GM19043 (cell line): Measurements from ENCODE around the gene TAS2R30.

Source experiments
- ATAC-seq: cut with Tn5 transposase; IDR thresholded peaks from one replicate; pipeline ENCODE4 v1.9.1; 2021; ENCODE audit warnings: low read depth; ENCODE audit not compliant: unreplicated experiment

The TAS2R30 gene

GRCh38 chr12:11134305-11134704 lies at the start of gene TAS2R30:
Gene TAS2R30, minus strand, starts transcription at chr12:11134644. Its CDS starts 400 bp downstream, at chr12:11134244.
- ATAC-seq: no peak

GRCh38 chr12:11183011-11183410 lies 48.6 kb upstream of the TAS2R30 start:
- ATAC-seq: no peak

GRCh38 chr12:11182529-11182928 lies 48.1 kb upstream of the TAS2R30 start:
- no peak for ATAC-seq

GRCh38 chr12:11178250-11178649 lies 43.8 kb upstream of the TAS2R30 start:
- no peak for ATAC-seq

GRCh38 chr12:11174022-11174421 lies 39.6 kb upstream of the TAS2R30 start:
- ATAC-seq: no peak

- ATAC-seq: no peak
Measured at GRCh38 chr12:11171969-11172675, 37.7 kb upstream of the TAS2R30 start.

GRCh38 chr12:11171145-11171968 lies 36.9 kb upstream of the TAS2R30 start, which contains the start of gene SMIM10L1:
Gene SMIM10L1, plus strand, starts transcription at chr12:11171194. Its CDS starts 163 bp downstream, at chr12:11171357.
- peak; percentile 95 for ATAC-seq

GRCh38 chr12:11170810-11171144 lies 36.3 kb upstream of the TAS2R30 start:
- ATAC-seq: no peak

- ATAC-seq: no peak
Measured at GRCh38 chr12:11166300-11166699, 31.9 kb upstream of the TAS2R30 start.

- ATAC-seq: no peak
Measured at GRCh38 chr12:11164384-11164783, 29.9 kb upstream of the TAS2R30 start.

- ATAC-seq: no peak
Measured at GRCh38 chr12:11162502-11162901, 28.1 kb upstream of the TAS2R30 start.

- ATAC-seq: no peak
Measured at GRCh38 chr12:11158885-11159444, 24.5 kb upstream of the TAS2R30 start.

- ATAC-seq: no peak
Measured at GRCh38 chr12:11154400-11154925, 20.0 kb upstream of the TAS2R30 start.

- no peak for ATAC-seq
Measured at GRCh38 chr12:11152725-11153124, 18.3 kb upstream of the TAS2R30 start.

- no peak for ATAC-seq
Measured at GRCh38 chr12:11150832-11151231, 16.4 kb upstream of the TAS2R30 start.

GRCh38 chr12:11147420-11147819 lies 13.0 kb upstream of the TAS2R30 start:
- ATAC-seq: no peak

GRCh38 chr12:11144297-11144696 lies 9.9 kb upstream of the TAS2R30 start:
- no peak for ATAC-seq

- ATAC-seq: no peak
Measured at GRCh38 chr12:11143352-11143751, 8.9 kb upstream of the TAS2R30 start.

- ATAC-seq: no peak
Measured at GRCh38 chr12:11136075-11136474, 1.6 kb upstream of the TAS2R30 start.

- ATAC-seq: no peak
Measured at GRCh38 chr12:11133816-11134215, 628 bp downstream of the TAS2R30 start.

- ATAC-seq: no peak
Measured at GRCh38 chr12:11133162-11133561, 1.3 kb downstream of the TAS2R30 start.
